GM19395 (cell line): ENCODE data around the gene SYNJ2.
"Not testable (repeated sequence)": the region's sequence is repeated elsewhere in the genome, so short reads cannot be mapped to it uniquely, and the experiment has no call there.

Source experiments
- ATAC-seq: cut with Tn5 transposase; IDR thresholded peaks from one replicate; pipeline ENCODE4 v1.9.1; 2021; ENCODE audit warnings: mild to moderate bottlenecking, moderate library complexity; ENCODE audit not compliant: unreplicated experiment

The SYNJ2 gene

GRCh38 chr6:157981395-157982101 is at the start of gene SYNJ2:
SYNJ2 (plus strand) TSS chr6:157981863; CDS start chr6:157981962, 99 bp downstream.
- peak; percentile 70 for ATAC-seq

GRCh38 chr6:157935786-157936185 is 45.9 kb upstream of the SYNJ2 start:
- no peak for ATAC-seq

- no peak for ATAC-seq
Measured at GRCh38 chr6:157937318-157937717, 44.3 kb upstream of the SYNJ2 start.

GRCh38 chr6:157937916-157938315 is 43.7 kb upstream of the SYNJ2 start:
- ATAC-seq = no peak

GRCh38 chr6:157940375-157941036 is 41.2 kb upstream of the SYNJ2 start:
- not testable (repeated sequence) for ATAC-seq

GRCh38 chr6:157941101-157941863 is 40.4 kb upstream of the SYNJ2 start:
- no peak for ATAC-seq

- ATAC-seq = no peak
Measured at GRCh38 chr6:157942351-157942750, 39.3 kb upstream of the SYNJ2 start.

- no peak for ATAC-seq
Measured at GRCh38 chr6:157943249-157943963, 38.3 kb upstream of the SYNJ2 start.

- no peak for ATAC-seq
Measured at GRCh38 chr6:157943964-157944283, 37.7 kb upstream of the SYNJ2 start.

- ATAC-seq = no peak
Measured at GRCh38 chr6:157944983-157945931, 36.4 kb upstream of the SYNJ2 start.

GRCh38 chr6:157946053-157946617 is 35.5 kb upstream of the SYNJ2 start:
- ATAC-seq = no peak

- peak; percentile 76 for ATAC-seq
Measured at GRCh38 chr6:157946865-157947532, 34.7 kb upstream of the SYNJ2 start.

- not testable (repeated sequence) for ATAC-seq
Measured at GRCh38 chr6:157950899-157951298, 30.8 kb upstream of the SYNJ2 start.

- ATAC-seq = no peak
Measured at GRCh38 chr6:157951828-157952227, 29.8 kb upstream of the SYNJ2 start.

GRCh38 chr6:157952861-157953351 is 28.8 kb upstream of the SYNJ2 start:
- no peak for ATAC-seq

- ATAC-seq = no peak
Measured at GRCh38 chr6:157953580-157954091, 28.0 kb upstream of the SYNJ2 start.

- no peak for ATAC-seq
Measured at GRCh38 chr6:157954150-157955117, 27.2 kb upstream of the SYNJ2 start.

- no peak for ATAC-seq
Measured at GRCh38 chr6:157955675-157956074, 26.0 kb upstream of the SYNJ2 start.
